HG03280 (cell line): Measurements from ENCODE around the gene TMEM255B.
A peak's percentile ranks its signal among the peaks of the same experiment; 100 is the strongest.
"Not testable (repeated sequence)": the region's sequence is repeated elsewhere in the genome, so short reads cannot be mapped to it uniquely, and the experiment has no call there.

ENCODE experiments used
- ATAC-seq: cut with Tn5 transposase; IDR thresholded peaks from one replicate; pipeline ENCODE4 v1.9.1; 2021; ENCODE audit warnings: mild to moderate bottlenecking, moderate library complexity; ENCODE audit not compliant: unreplicated experiment

TMEM255B gene

GRCh38 chr13:113758651-113759524 lies at the start of gene TMEM255B:
Gene TMEM255B, plus strand, starts transcription at chr13:113759226. Its CDS starts 44 bp downstream, at chr13:113759270.
- ATAC-seq = peak; percentile 71

- ATAC-seq = no peak
These were observed 36.1 kb upstream of the TMEM255B start for GRCh38 chr13:113722921-113723320.

- no peak for ATAC-seq
These were observed 35.5 kb upstream of the TMEM255B start for GRCh38 chr13:113723410-113724015.

GRCh38 chr13:113724016-113724758 lies 34.8 kb upstream of the TMEM255B start:
- no peak for ATAC-seq

- ATAC-seq = peak; percentile 60
These were observed 34.2 kb upstream of the TMEM255B start for GRCh38 chr13:113724780-113725315.

- not testable (repeated sequence) for ATAC-seq
These were observed 33.5 kb upstream of the TMEM255B start for GRCh38 chr13:113725329-113726105.

GRCh38 chr13:113726106-113726821 lies 32.8 kb upstream of the TMEM255B start:
- ATAC-seq = not testable (repeated sequence)

- ATAC-seq = no peak
These were observed 32.0 kb upstream of the TMEM255B start for GRCh38 chr13:113726961-113727411.

- ATAC-seq = no peak
These were observed 30.4 kb upstream of the TMEM255B start for GRCh38 chr13:113728571-113729054.

GRCh38 chr13:113729187-113730019 lies 29.6 kb upstream of the TMEM255B start:
- ATAC-seq = no peak

GRCh38 chr13:113730258-113730691 lies 28.8 kb upstream of the TMEM255B start:
- ATAC-seq = no peak

GRCh38 chr13:113730831-113731191 lies 28.2 kb upstream of the TMEM255B start:
- no peak for ATAC-seq

- ATAC-seq = no peak
These were observed 27.5 kb upstream of the TMEM255B start for GRCh38 chr13:113731192-113732175.

GRCh38 chr13:113732176-113732960 lies 26.7 kb upstream of the TMEM255B start:
- no peak for ATAC-seq

- ATAC-seq = no peak
These were observed 25.8 kb upstream of the TMEM255B start for GRCh38 chr13:113732961-113733950.
